Right kidney (tissue), 1 donor: Measurements from ENCODE around the gene SCFD2.
"Not testable (repeated sequence)": the region's sequence is repeated elsewhere in the genome, so short reads cannot be mapped to it uniquely, and the experiment has no call there.

Experiments used
- DNase-seq: peaks from one replicate; pipeline ENCODE4 v3.0.0-alpha.2; 2016

The SCFD2 gene

GRCh38 chr4:52846502-52846901 is 519.4 kb downstream of the SCFD2 start:
- no peak for DNase-seq

- no peak for DNase-seq
Measured at GRCh38 chr4:52844596-52844995, 521.3 kb downstream of the SCFD2 start.

GRCh38 chr4:52843958-52844357 is 521.9 kb downstream of the SCFD2 start:
- no peak for DNase-seq

- no peak for DNase-seq
Measured at GRCh38 chr4:52843351-52843750, 522.5 kb downstream of the SCFD2 start.

GRCh38 chr4:52842792-52843191 is 523.1 kb downstream of the SCFD2 start:
- no peak for DNase-seq

GRCh38 chr4:52841682-52842456 is 524.0 kb downstream of the SCFD2 start:
- DNase-seq, result no peak

GRCh38 chr4:52840531-52841370 is 525.1 kb downstream of the SCFD2 start:
- DNase-seq, result no peak

GRCh38 chr4:52838729-52839586 is 526.9 kb downstream of the SCFD2 start:
- no peak for DNase-seq

GRCh38 chr4:52837716-52838558 is 527.9 kb downstream of the SCFD2 start:
- DNase-seq, result no peak

GRCh38 chr4:52836678-52837077 is 529.2 kb downstream of the SCFD2 start:
- DNase-seq, result no peak

GRCh38 chr4:52836120-52836519 is 529.7 kb downstream of the SCFD2 start:
- DNase-seq, result no peak

- DNase-seq, result not testable (repeated sequence)
Measured at GRCh38 chr4:52834641-52835456, 531.0 kb downstream of the SCFD2 start.

GRCh38 chr4:52833941-52834525 is 531.8 kb downstream of the SCFD2 start:
- no peak for DNase-seq

- DNase-seq, result no peak
Measured at GRCh38 chr4:52825460-52826090, 540.3 kb downstream of the SCFD2 start.

- peak; percentile 81 for DNase-seq
Measured at GRCh38 chr4:52824603-52825459, 541.0 kb downstream of the SCFD2 start.

GRCh38 chr4:52824270-52824602 is 541.6 kb downstream of the SCFD2 start:
- DNase-seq, result peak; percentile 20

GRCh38 chr4:52823702-52824092 is 542.2 kb downstream of the SCFD2 start:
- DNase-seq, result no peak
